NCI-H1436 treated with DMSO at 0.1 percent for 48 hours (cell line): ENCODE measurements around the gene MAX.

Experiments
- DNase-seq: peaks from one replicate; lab custom pipeline; 2025; lab: John Stamatoyannopoulos, UW

MAX gene

GRCh38 chr14:65102441-65103149 lies at the start of gene MAX:
TSS of gene MAX (minus strand) at chr14:65102517. CDS start at chr14:65102339, 178 bp downstream.
- DNase-seq, result peak; percentile 86

GRCh38 chr14:65151609-65151956 lies 49.3 kb upstream of the MAX start:
- DNase-seq, result no peak

- DNase-seq, result no peak
These were observed 48.7 kb upstream of the MAX start for GRCh38 chr14:65150898-65151608.

- no peak for DNase-seq
These were observed 46.8 kb upstream of the MAX start for GRCh38 chr14:65149116-65149515.

GRCh38 chr14:65144170-65144569 lies 41.9 kb upstream of the MAX start:
- no peak for DNase-seq

GRCh38 chr14:65142914-65143625 lies 40.8 kb upstream of the MAX start:
- DNase-seq, result no peak

GRCh38 chr14:65142429-65142828 lies 40.1 kb upstream of the MAX start:
- no peak for DNase-seq

- DNase-seq, result no peak
These were observed 39.2 kb upstream of the MAX start for GRCh38 chr14:65141523-65141922.

GRCh38 chr14:65137648-65138307 lies 35.5 kb upstream of the MAX start:
- no peak for DNase-seq

- no peak for DNase-seq
These were observed 32.6 kb upstream of the MAX start for GRCh38 chr14:65134651-65135579.

- DNase-seq, result no peak
These were observed 30.5 kb upstream of the MAX start for GRCh38 chr14:65132855-65133254.

GRCh38 chr14:65131301-65131701 lies 29.0 kb upstream of the MAX start:
- no peak for DNase-seq

- no peak for DNase-seq
These were observed 25.8 kb upstream of the MAX start for GRCh38 chr14:65128096-65128495.

- DNase-seq, result no peak
These were observed 15.7 kb upstream of the MAX start for GRCh38 chr14:65117769-65118745.

- DNase-seq, result no peak
These were observed 13.3 kb upstream of the MAX start for GRCh38 chr14:65115615-65116014.

- no peak for DNase-seq
These were observed 8.2 kb upstream of the MAX start for GRCh38 chr14:65110525-65110924.

- DNase-seq, result no peak
These were observed 7.0 kb upstream of the MAX start for GRCh38 chr14:65109357-65109756.

GRCh38 chr14:65107200-65107599 lies 4.9 kb upstream of the MAX start:
- DNase-seq, result no peak

GRCh38 chr14:65106736-65107135 lies 4.4 kb upstream of the MAX start:
- no peak for DNase-seq

GRCh38 chr14:65106316-65106715 lies 4.0 kb upstream of the MAX start:
- DNase-seq, result no peak
